Activated T-helper 1 cell treated with anti-CD3 and anti-CD28 coated beads, Interleukin-12 subunit alpha, Interleukin-12 subunit beta, Interleukin-2, Interleukin-4 antibody, amounts not matched to agents 30 ng/mL and 10 ng/mL and 1 ng/mL, durations not matched to agents 14 hours and 24 hours and 36 hours (primary cell): ENCODE measurements around the gene HAUS3. TPM values are rescaled to one million over a fixed set of nuclear protein-coding genes. Genes with fewer than 3 reads are reported as not detected.

ENCODE experiments used
- DNase-seq: peaks from one replicate; pipeline ENCODE4 v3.0.0; 2021; ENCODE audit warnings: low spot score
- H3K27ac Mint-ChIP-seq: one replicate; pipeline ENCODE4 v1.8.0; 2021; ENCODE audit warnings: mild to moderate bottlenecking, mixed read lengths
- H3K27me3 Mint-ChIP-seq: one replicate; pipeline ENCODE4 v1.8.0; 2022; ENCODE audit warnings: mild to moderate bottlenecking, moderate library complexity, mixed read lengths; ENCODE audit not compliant: insufficient read depth
- H3K36me3 Mint-ChIP-seq: one replicate; pipeline ENCODE4 v1.8.0; 2021; ENCODE audit warnings: low read depth, mixed read lengths
- H3K4me1 Mint-ChIP-seq: one replicate; pipeline ENCODE4 v1.8.0; 2021; ENCODE audit warnings: low read depth, mixed read lengths
- H3K4me3 Mint-ChIP-seq: one replicate; pipeline ENCODE4 v1.8.0; 2021; ENCODE audit warnings: mild to moderate bottlenecking, moderate library complexity, mixed read lengths
- H3K9me3 Mint-ChIP-seq: one replicate; pipeline ENCODE4 v1.8.0; 2021; ENCODE audit warnings: mixed read lengths
- intact Hi-C: fragments of 100-400 bp; cut with micrococcal nuclease; formaldehyde crosslinking; loops from one replicate; pipeline ENCODE4 v1.15.1; 2024
- total RNA-seq: library from RNA; stranded (reverse); gene quantifications from 2 replicates; pipeline ENCODE4 v1.2.3, GENCODE V29; 2022

HAUS3 gene
- total RNA-seq, 1 donor from 2014 or later, result 19.2 TPM

- Mint-ChIP-seq H3K27me3 (no peaks in the 10 kb centered on the region), H3K4me3 (no peak overlapping the region), H3K9me3 (peaks cover 17% of the 10 kb centered on the region), H3K4me1 (peaks cover 22% of the 10 kb centered on the region), H3K27ac (no peak overlapping the region), H3K36me3 (peaks cover 13% of the 10 kb centered on the region)
- DNase-seq, result no peak
- intact Hi-C loops, result loop anchor here (5.0 kb wide), 1 partner anchor 145 kb away; a partner anchor contains a TSS
Observed at GRCh38 chr4:2186865-2187172, 55.1 kb downstream of the HAUS3 start.

GRCh38 chr4:2186133-2186864, 55.6 kb downstream of the HAUS3 start:
- H3K4me3 Mint-ChIP-seq, result no peak overlapping the region
- intact Hi-C loops, result loop anchor here (5.0 kb wide), 1 partner anchor 144 kb away; a partner anchor contains a TSS
- H3K9me3 Mint-ChIP-seq, result peaks cover 17% of the 10 kb centered on the region
- no peaks in the 10 kb centered on the region for H3K27me3 Mint-ChIP-seq
- no peak for DNase-seq
- H3K4me1 Mint-ChIP-seq, result peaks cover 22% of the 10 kb centered on the region
- no peak overlapping the region for H3K27ac Mint-ChIP-seq
- H3K36me3 Mint-ChIP-seq, result peaks cover 13% of the 10 kb centered on the region

- H3K27me3 Mint-ChIP-seq, result no peaks in the 10 kb centered on the region
Observed at GRCh38 chr4:2183394-2183793, 58.5 kb downstream of the HAUS3 start.

GRCh38 chr4:2182994-2183393, 58.9 kb downstream of the HAUS3 start:
- H3K27me3 Mint-ChIP-seq, result no peaks in the 10 kb centered on the region
- no peak for DNase-seq
- H3K27ac Mint-ChIP-seq, result no peak overlapping the region
- peaks cover 27% of the 10 kb centered on the region for H3K4me1 Mint-ChIP-seq
- peaks cover 17% of the 10 kb centered on the region for H3K9me3 Mint-ChIP-seq
- intact Hi-C loops, result no loop called here
- H3K4me3 Mint-ChIP-seq, result no peak overlapping the region
- H3K36me3 Mint-ChIP-seq, result peaks cover 13% of the 10 kb centered on the region

More at GRCh38 chr4:2183394-2183793, 58.5 kb downstream of the HAUS3 start:
- Mint-ChIP-seq H3K36me3 (peaks cover 13% of the 10 kb centered on the region), H3K4me3 (no peak overlapping the region), H3K9me3 (peaks cover 17% of the 10 kb centered on the region), H3K4me1 (peaks cover 23% of the 10 kb centered on the region), H3K27ac (no peak overlapping the region)
- intact Hi-C loops, result no loop called here
- no peak for DNase-seq

- H3K27ac Mint-ChIP-seq, result no peak overlapping the region
- H3K27me3 Mint-ChIP-seq, result no peaks in the 10 kb centered on the region
- intact Hi-C loops, result no loop called here
- H3K9me3 Mint-ChIP-seq, result peaks cover 6% of the 10 kb centered on the region
- no peak for DNase-seq
- no peak overlapping the region for H3K4me3 Mint-ChIP-seq
- peaks cover 12% of the 10 kb centered on the region for H3K36me3 Mint-ChIP-seq
- H3K4me1 Mint-ChIP-seq, result peaks cover 49% of the 10 kb centered on the region
Observed at GRCh38 chr4:2180410-2180809, 61.5 kb downstream of the HAUS3 start.

GRCh38 chr4:2179717-2180116, 62.2 kb downstream of the HAUS3 start:
- no peak overlapping the region for H3K27ac Mint-ChIP-seq
- peaks cover 6% of the 10 kb centered on the region for H3K9me3 Mint-ChIP-seq
- no peaks in the 10 kb centered on the region for H3K27me3 Mint-ChIP-seq
- intact Hi-C loops, result no loop called here
- H3K4me3 Mint-ChIP-seq, result no peak overlapping the region
- H3K36me3 Mint-ChIP-seq, result peaks cover 10% of the 10 kb centered on the region
- peaks cover 49% of the 10 kb centered on the region for H3K4me1 Mint-ChIP-seq
- no peak for DNase-seq

- no peak for DNase-seq
- intact Hi-C loops, result no loop called here
- Mint-ChIP-seq H3K27ac (no peak overlapping the region), H3K36me3 (peaks cover 10% of the 10 kb centered on the region), H3K4me3 (no peak overlapping the region), H3K4me1 (peaks cover 48% of the 10 kb centered on the region), H3K27me3 (no peaks in the 10 kb centered on the region), H3K9me3 (peaks cover 6% of the 10 kb centered on the region)
Observed at GRCh38 chr4:2178986-2179385, 62.9 kb downstream of the HAUS3 start.

Other genes with a start within 250 kb of the HAUS3 start
- 52.9 and 55.4 TPM in 2 replicates for gene NELFA, start 233.1 kb downstream of the HAUS3 start, total RNA-seq
- gene NAT8L, start 182.8 kb downstream of the HAUS3 start, total RNA-seq, result 7.4 and 8.0 TPM in 2 replicates
- 2.1 and 3.5 TPM in 2 replicates for gene POLN, start within 50 bp of the HAUS3 start, total RNA-seq
- 7.9 and 10.1 TPM in 2 replicates for gene MXD4, start 20.0 kb upstream of the HAUS3 start, total RNA-seq
- gene ZFYVE28, start 176.5 kb upstream of the HAUS3 start, total RNA-seq, result 4.6 and 5.1 TPM in 2 replicates
- not detected in 2 replicates for gene CFAP99, start 176.8 kb upstream of the HAUS3 start, total RNA-seq
- 93.7 and 112 TPM in 2 replicates for gene RNF4, start 227.0 kb upstream of the HAUS3 start, total RNA-seq